Measurements from ENCODE around the gene ADAMTSL5.

Gene ADAMTSL5

GRCh38 chr19:1466461-1467214, 46.2 kb downstream of the ADAMTSL5 start:
- DNase-seq (ENCODE audit: low read depth, low spot score) = no peak

DNA sequence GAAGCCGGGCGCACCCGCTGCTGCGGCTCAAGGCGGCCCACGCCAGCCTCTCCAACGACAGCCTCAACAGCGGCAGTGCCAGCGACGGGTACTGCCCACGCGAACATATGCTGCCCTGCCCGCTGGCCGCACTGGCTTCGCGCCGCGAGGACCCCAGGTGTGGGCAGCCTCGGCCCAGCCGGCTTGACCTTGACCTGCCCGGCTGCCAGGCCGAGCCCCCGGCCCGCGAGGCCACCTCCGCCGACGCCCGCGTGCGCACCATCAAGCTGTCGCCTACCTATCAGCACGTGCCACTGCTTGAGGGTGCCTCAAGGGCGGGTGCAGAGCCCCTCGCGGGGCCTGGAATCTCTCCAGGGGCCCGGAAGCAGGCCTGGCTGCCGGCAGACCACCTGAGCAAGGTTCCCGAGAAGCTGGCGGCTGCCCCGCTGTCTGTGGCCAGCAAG, 46.8 kb downstream of the ADAMTSL5 start:
- no peak for DNase-seq (ENCODE audit: low read depth, low spot score)

DNA sequence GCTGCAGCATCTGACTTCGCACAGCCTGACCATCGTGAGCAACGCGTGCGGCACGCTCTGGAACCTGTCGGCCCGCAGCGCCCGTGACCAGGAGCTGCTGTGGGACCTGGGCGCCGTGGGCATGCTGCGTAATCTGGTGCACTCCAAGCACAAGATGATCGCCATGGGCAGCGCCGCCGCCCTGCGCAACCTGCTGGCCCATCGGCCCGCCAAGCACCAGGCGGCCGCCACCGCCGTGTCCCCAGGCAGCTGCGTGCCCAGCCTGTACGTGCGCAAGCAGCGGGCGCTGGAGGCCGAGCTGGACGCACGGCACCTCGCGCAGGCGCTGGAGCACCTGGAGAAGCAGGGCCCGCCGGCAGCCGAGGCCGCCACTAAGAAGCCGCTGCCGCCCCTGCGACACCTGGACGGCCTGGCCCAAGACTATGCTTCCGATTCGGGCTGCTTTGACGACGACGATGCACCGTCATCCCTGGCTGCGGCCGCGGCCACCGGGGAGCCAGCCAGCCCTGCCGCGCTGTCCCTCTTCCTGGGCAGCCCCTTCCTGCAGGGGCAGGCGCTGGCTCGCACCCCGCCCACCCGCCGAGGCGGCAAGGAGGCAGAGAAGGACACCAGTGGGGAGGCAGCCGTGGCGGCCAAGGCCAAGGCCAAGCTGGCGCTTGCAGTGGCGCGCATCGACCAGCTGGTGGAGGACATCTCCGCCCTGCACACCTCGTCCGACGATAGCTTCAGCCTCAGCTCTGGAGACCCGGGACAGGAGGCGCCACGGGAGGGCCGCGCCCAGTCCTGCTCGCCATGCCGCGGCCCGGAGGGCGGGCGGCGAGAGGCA, 47.4 kb downstream of the ADAMTSL5 start:
- peak; percentile 70 for DNase-seq (ENCODE audit: low read depth, low spot score)

DNA sequence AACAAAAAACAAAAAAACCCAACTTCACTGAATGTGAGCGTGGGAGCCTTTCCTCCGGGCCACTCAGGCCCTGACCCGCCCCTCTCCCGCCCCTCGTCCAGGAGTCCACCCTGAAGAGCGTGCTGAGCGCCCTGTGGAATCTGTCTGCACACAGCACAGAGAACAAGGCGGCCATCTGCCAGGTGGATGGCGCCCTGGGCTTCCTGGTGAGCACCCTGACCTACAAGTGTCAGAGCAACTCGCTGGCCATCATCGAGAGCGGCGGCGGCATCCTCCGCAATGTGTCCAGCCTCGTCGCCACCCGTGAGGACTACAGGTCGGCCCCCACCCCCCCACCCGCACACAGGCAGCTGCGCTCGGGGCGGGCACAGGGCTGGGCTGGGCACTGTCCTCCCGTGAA, 51.0 kb downstream of the ADAMTSL5 start:
- no peak for DNase-seq (ENCODE audit: low read depth, low spot score)

GRCh38 chr19:1460033-1460995, 52.5 kb downstream of the ADAMTSL5 start:
- no peak for DNase-seq (ENCODE audit: low read depth, low spot score)

GRCh38 chr19:1459479-1459878, 53.3 kb downstream of the ADAMTSL5 start:
- DNase-seq (ENCODE audit: low read depth, low spot score) = no peak

DNA sequence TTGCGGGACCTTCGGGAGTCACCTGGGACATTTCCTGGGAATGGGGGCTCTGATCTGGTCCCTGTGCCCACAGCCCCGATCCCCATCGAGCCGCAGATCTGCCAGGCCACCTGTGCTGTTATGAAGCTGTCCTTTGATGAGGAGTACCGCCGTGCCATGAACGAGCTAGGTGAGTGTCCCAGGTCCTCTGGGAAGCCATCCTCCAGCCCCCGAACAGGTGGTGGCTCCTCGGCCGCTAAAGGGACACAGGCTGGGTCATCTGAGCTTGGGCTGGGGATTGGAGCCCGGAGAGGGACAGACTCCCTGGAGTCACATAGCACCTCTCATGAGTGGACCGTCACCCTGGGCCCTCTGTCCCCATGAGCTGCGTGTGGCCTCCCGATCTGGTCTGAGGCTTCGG, 54.9 kb downstream of the ADAMTSL5 start:
- DNase-seq (ENCODE audit: low read depth, low spot score) = no peak

DNA sequence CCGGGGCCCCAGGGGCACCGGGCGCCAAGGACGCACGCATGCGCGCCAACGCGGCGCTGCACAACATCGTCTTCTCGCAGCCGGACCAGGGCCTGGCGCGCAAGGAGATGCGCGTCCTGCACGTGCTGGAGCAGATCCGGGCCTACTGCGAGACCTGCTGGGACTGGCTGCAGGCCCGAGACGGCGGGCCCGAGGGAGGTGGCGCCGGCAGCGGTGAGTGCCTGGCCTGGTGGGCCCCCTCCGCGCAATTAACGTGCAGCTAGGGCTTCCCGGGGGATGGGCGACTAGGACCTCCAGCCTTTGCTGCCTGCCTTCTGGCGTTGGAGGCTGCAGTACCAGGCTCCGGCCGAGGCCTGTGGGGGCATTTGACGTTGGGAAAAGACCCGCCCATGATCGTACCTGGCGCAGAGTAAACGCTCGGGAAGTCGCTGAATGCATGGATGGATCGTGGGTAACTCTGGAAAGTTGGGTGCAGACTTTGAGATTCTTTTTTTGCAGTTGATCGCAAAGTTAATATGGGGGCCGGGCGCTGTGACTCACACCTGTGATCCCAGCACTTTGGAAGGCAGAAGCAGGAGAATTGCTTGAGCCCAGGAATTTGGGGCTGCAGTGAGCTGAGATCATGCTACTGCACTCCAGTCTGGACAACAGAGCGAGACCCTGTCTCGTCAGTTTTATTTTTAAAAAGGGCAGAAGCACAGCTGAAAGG, 55.6 kb downstream of the ADAMTSL5 start:
- peak; percentile 76 for DNase-seq (ENCODE audit: low read depth, low spot score)

DNA sequence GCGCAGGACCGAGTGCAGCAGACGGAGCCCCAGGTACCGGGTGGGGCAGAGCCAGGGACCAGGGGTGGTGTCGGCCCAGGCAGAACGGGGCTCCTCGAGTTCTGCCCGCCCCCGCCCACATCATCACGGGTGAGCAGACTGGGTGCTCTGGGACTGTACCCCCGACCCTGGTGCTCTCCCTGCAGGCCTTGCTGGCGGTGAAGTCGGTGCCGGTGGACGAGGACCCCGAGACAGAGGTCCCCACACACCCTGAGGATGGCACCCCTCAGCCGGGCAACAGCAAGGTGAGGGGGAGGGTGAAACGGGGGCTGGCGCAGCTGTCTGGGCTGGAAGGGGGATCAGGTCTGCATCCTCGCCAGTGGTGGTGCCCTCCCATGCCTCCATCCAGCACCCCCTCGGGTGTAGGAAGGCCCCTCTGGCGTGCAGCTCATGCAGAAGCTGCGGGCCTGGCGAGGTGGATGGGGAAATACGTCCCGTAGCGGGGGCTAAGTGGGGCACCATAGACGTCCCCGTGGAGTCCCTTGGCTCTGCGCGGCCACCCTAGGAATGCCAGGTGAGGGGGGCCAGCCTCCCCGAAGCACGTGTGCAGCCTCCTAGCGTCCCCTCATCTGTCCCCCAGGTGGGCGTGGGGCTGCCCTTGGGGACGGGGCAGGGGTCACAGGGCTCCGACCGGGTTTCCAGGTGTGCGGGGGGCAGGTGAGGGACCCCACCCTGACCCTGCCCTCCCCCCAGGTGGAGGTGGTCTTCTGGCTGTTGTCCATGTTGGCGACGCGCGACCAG, 56.5 kb downstream of the ADAMTSL5 start:
- no peak for DNase-seq (ENCODE audit: low read depth, low spot score)

DNA sequence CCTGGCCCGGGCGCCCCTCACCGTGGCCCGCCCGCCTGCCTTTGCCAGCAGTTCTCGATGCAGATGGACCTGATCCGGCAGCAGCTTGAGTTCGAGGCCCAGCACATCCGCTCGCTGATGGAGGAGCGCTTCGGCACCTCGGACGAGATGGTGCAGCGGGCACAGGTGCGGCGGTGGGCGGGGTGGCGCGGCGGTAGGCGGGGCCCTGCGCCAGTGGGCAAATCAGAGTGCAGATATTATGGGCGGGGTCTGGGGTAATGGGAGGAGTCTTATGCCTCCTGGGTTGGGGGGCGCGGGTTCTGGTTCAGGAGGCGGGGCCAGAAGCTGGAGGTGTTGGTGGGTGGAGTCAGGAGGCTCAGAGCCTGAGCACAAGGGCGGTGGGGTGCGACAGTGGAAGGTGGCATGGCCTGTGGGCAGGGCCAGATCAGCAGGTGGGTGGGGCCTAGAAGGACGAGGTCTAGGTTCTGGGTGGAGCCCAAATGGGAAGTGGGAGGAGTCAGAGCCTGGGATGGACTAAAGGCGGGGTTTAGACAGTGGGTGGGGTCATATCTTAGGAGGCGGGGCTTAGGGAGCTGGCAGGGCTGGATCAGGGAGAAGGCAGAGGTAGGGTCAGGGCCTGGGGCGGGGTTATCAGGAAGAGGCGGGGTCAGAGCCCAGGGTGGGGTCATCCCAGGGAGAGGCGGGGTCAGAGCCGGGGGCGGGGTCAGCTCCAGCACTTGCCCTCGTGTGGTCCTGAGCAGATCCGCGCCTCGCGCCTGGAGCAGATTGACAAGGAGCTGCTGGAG, 57.3 kb downstream of the ADAMTSL5 start:
- peak; percentile 94 for DNase-seq (ENCODE audit: low read depth, low spot score)
